GM19463 (cell line): Measurements from ENCODE around the gene CHRNB1.

ENCODE experiments used
- ATAC-seq: cut with Tn5 transposase; IDR thresholded peaks from one replicate; pipeline ENCODE4 v1.9.1; 2021; ENCODE audit warnings: mild to moderate bottlenecking, moderate library complexity; ENCODE audit not compliant: unreplicated experiment

The CHRNB1 gene

DNA sequence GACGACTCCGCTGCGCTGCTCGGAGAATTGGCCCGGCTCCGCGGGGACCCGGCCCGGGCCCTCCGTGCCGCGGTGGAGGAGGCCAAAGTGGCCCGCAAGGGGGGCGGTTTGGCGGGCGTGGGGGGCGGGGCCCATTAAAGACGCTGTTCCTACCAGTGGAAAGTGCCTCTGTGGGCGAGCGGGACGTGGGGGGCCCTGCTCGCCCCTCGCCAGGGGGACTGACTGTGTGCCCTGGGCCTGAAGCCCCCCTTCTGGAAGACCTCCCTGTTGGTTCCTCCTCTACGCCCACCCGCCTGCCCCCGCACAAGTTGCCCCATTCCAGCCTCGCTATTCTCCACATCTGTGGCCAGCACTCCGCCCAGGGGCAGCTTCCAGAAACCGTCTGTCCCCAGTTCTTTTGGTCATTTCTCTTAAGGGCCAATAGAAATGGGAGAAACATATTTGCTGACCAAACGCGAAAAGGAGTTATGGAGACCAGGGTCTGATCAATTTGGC lies 7.4 kb upstream of the CHRNB1 start:
- no peak for ATAC-seq

DNA sequence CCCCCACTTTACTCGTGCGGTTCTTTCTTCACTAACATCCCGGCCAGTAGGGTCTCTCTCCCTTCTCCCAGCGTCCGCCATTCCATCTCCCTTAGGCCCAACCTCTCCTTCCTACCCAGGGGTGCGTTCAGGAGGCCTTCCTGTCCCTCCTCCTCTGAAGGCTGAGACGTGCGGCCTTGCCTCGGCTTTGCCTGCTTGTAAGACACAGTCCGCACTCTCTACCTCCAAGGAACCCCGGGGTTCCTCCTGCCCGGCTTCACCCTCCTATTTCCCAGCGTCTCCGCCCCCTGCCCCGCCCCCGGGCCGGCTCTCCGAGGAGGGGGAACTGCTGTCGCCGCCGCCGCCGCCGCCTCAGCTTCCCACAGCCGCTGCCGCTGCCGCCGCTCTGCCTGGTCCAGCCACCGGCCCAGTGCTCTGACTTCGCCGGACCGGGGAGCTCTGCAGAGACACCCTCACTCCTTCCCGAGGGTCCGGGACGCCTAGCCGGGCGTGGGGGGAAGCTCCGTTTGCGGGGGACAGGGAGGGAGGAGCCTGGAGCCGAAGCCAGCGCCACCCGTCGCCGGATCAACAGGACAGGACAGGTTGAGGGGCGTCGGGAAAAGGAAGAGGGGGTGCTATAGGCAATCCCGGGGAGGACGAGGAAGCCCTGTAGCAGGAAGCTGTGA lies 6.8 kb upstream of the CHRNB1 start:
- ATAC-seq, result no peak

DNA sequence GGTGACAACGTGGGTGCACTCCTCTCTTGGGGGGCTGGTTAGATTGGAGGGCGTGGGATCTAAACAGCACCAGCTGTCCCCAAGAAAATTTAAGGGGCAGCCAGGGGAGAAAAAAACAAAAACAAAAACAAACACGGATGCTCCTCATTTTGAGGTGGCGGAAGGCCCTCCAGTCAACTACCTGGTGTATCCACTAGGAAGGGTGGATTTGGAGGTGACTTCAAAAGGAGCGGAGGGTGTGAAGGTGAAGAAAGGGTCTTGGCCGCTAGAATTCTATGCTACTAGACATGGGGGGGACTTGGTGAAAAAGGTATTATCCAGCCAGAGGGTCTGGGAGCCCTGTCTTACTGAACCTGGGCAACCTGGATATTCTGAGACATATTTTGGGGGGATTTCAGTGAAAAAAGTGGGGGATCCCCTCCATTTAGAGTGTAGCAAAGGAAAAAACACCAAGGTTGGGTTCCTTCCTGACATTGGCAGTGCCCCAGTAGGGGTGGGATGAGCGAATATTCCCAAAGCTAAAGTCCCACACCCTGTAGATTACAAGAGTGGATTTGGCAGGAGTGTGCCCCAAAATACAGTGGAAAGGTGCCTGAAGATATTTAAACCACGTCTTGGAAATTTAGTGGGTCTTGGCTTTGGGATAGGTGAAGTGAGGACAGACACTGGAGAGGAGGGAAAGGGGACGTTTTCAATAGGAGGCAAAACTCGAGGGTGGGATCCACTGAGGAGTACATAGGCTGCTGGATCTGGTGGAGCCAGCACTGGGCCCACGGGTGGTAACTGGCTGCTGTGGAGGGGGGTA lies 6.0 kb upstream of the CHRNB1 start:
- no peak for ATAC-seq

DNA sequence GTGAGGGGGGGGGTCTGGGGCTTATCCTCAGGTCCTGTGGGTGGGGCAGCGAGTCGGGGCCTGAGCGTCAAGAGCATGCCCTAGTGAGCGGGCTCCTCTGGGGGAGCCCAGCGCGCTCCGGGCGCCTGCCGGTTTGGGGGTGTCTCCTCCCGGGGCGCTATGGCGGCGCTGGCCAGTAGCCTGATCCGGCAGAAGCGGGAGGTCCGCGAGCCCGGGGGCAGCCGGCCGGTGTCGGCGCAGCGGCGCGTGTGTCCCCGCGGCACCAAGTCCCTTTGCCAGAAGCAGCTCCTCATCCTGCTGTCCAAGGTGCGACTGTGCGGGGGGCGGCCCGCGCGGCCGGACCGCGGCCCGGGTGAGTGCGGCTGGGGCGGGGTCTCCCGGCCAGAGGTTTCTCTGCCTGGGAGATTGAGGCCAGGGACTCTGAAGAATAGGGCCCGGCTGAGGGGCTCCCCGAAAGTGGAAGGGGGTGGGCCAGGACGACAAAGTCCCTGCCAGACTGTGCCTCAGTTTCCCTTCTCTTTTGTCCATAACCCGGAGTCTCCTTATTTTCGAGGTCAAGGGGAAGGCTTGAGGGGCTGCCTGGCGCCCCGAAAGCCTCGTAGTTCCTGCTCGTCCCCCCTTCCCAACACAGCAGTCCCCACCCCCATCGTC lies 5.3 kb upstream of the CHRNB1 start, which contains the start of gene FGF11:
Gene FGF11 (plus strand): TSS at position 51 of the 651 bp plus-strand sequence. CDS start 109 bp downstream, at position 160.
- ATAC-seq, result no peak

DNA sequence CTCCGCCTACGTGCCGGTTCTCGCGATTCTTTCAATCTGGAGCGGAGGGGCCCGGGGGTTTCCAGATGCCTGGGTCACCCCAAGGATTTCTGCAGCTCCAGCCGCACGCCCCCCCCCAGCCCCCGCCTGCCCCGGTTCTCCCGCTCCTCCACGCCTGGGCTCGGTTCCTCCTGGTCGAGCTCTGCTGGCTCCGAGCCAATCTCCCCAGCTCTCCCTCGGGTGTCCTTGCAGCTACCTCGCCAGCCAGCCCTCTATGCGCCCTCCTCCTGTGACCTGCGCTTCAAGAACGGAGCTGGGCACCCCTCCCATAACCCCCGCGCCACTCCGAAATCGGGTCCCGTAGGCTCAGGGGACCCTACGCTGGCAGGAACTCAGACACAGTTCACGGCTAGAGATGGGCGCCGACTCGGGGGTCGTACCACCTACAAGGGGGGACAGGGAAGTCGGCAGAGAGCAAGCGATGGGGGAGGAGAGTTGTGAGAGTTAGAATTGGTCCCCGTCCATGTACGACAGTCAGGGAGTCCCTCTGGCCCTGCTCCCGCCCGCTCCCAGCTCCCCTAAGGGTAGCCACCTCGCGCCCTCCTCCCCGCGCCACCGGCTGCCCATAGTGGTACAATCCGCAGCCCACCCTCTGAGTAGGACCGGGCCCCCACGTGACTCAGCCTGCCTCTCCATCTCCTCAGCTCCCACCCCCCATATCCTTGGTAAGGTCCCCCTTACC lies 4.6 kb upstream of the CHRNB1 start:
- no peak for ATAC-seq

DNA sequence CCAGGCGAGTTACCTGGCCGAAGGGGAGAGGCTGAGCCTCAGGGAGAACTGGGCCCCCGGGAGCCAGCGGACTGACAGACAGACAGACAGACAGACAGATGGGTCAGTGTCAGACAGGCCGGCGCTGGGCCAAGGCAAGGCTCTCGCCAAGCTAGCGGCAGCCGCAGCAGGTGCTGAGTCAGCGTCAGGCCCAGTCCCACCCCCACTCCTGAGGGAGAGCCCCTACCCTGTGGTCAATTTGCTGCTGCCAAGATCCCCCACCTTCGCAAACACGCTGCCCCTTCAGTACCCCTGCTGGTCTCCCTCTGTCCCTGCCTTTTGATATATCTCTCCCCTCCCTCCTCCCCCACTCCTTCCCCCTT lies 4.0 kb upstream of the CHRNB1 start:
- ATAC-seq, result no peak

DNA sequence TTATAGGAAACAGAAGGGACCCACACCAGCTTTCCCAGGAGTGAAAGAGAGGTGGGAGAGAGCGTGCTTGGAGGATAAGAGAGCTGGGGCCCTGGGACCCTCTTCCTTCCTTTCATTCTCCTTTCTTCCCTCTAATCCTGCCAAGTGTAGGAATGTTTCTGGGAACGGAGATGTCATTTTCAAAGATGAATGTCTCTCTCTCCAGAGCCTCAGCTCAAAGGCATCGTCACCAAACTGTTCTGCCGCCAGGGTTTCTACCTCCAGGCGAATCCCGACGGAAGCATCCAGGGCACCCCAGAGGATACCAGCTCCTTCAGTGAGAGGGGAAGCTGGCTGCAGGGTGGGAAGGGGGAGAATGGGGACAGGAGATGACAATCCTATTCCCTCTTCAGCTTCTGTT lies 3.6 kb upstream of the CHRNB1 start:
- ATAC-seq, result no peak

DNA sequence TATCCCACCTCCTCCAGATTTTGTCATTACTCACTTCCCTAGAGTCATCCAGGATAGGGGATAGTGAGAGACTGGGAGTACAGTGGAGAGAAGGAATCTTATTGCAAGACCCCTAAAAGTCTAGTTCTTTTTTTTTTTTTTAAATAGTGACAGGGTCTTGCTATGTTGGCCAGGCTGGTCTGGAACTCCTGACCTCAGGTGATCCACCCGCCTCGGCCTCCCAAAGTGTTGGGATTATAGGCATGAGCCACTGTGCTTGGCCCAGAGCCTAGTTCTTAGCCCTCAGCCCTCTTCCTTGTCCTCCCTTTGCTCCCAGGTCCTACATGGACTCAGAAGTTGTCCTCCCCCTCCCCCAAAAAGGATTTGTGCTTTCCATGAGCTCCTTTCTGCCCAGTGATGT lies 2.7 kb upstream of the CHRNB1 start:
- no peak for ATAC-seq

DNA sequence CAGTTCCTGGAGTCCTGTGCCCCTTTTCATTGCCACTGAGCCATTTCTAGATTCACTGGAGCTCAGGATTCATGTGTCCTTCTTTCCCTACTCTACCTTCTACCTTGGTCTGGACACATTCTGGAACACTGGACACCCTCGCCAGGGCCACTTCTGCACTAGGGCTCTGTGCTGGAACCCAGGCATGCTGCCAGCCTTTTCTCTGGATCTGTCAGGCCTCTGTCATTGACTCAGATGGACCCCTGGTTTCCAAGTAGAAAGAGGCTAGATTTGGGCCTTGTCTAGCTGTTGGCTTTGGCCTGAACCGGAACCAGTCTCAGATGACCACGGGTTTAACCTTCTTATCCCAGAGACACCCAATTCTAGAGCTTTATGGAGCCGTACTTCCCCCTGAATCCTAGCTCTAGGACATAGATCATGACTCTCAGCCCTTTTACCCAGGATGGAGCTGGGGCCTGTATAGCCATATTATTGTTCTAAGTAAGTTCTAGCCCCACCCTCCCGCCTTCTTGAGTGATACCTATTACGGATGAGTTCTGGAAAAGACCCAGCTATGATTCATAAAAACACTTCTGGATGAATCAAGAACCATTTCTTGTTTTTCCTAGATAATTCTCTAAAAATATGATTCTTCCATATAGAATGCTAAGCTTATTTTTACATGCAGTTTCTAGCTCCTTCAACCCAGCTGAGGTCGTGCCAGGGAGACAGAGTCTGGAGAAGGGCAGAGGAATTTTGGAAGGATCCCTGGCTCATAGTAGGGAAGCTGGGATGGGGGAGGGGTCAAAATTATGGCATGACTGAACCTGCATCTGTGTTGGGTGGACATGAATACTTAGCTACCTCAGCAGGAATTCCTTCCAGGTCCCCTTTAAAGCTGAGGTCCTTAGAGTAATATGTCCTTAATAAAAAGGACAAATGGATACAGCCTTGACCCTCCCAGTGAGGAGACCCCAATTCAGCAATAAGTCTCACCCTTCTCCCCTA lies 1.1 kb upstream of the CHRNB1 start:
- no peak for ATAC-seq

DNA sequence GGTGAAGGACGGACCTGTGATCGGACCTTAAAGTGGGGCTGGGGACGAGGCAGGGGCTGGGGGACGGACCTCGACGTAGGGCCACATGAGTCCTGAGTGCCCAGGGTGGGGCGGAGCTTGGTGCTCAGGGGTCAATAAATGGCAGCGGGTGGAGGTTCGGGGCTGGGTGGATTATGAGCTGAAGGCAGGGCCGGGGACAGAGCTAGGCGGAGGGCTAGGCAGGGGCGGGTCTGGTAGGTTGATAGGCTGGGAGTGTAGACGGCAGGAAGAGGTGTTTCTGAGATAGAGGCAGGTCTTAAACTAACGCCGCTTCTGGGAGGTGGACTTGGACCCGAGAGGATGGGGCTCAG lies 733 bp downstream of the CHRNB1 start:
- no peak for ATAC-seq

DNA sequence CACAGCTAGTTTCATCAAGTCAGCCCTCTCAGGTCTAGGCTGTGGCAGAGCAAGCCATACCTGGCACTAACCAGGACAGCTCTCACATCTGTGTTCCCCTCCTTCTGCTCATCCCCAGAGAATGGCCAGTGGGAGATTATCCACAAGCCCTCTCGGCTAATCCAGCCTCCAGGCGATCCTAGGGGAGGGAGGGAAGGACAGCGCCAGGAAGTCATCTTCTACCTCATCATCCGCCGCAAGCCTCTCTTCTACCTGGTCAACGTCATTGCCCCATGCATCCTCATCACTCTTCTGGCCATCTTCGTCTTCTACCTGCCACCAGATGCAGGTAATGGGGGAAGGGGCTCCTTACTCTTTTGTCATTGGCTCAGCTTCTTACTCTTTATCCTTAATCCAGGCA lies 3.6 kb downstream of the CHRNB1 start:
- ATAC-seq, result no peak

DNA sequence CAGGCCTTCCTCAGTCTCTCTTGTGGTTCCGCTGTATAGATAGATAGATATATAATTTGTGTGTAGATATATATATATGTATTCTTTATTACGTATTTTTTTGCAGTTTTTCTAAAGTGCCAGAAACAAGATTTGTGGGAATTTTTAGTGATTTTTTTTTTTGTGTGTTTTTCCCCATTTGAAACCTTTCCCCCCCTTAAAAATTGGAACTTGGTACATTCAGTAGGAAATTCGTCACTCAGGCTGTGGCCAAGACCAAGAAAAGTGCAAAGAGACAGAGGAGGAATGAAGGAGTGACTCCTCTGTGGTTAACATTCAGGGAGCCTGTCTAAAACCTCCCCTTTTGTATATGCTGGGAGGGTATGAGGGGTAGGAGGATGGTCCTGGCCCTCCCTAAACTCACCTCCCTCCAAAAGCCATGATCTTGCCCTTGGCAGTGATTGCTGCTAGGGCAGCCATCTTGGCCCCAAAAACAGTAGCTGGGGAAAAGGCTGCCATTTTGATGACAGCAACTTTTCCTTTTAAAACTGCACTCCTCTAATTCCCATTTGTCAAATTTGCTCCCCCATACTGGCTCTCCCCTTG lies 15.2 kb downstream of the CHRNB1 start:
- no peak for ATAC-seq

DNA sequence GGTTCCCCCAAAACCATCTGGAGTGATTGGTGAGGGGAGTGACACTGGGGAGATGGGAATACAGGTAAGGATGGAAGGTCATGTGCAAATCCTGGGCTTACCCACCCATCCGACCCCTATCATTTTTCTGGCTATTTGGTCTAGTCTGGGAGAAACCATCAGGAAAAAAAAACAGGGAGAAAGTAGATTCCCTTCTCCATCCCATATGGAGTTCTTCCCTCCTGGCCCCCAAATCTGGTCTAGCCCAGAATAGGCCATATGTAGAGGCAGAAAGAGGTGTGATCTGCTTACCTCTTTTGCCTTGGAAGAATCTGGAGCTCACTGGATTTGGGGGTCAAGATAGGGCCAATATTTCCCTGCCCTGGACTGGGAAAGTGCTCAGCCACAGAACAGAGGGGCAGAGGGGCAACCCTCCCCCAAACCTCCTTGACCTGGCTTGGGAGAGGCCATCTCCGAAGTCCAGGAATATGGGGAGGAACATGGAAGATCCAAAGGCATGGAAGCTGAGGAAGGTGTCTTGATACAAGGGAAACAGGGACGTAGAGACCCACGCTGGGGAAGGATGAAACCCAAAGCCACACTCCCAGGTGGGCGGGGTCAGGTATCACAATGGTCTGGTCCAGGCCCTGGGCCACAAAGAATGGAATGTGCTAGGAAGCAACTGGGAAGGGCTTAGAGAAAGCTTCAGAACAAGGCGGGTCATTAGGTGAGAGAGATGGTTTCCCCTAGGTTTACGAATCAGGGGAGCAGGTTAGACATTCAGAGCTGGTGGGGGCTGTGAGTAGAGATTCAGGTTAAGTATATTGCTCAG lies 16.2 kb downstream of the CHRNB1 start:
- ATAC-seq, result no peak

DNA sequence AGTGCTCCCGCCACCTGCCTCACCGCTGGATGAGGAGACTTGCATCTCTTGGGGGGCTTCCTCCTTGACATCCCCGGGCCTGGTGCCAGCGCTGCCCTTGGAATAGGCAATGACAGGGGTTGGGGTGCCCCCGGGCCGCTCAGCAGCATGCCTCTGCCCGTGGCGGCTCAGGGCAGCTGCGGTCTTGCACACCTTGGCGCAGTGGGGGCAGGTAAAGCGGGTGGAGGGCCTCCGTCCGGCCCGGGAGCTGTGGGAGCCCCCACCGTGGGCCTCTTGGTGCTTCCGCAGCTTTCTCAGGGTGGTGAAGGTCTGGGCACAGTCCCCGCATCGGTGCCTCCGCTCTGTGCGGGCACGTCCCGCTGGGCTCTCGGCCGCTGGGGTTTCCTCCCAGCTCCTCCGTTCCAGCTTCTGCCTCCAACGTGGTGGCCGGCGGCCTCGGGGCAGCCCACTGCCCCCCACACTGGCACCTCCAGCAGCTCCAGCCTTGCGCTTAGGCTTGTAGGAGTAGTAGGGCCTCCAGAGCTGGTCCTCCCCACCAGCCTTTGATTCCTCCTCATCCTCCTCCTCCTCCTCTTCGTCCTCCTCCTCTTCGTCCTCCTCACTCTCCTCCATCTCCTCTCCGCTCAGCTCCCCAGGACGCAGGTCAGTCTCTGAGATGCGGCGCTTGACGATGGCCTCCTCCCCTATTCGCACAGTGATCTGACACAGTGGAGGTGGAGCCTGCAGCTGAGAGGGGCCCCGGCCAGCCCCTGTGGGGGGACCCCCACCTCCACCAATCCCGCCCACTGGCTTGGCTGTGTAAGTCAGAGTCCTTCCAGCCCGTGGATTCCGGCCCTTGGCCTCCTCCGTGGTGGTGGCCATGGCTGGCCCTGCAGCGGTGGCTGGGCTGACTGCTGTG lies 17.9 kb downstream of the CHRNB1 start:
- no peak for ATAC-seq

DNA sequence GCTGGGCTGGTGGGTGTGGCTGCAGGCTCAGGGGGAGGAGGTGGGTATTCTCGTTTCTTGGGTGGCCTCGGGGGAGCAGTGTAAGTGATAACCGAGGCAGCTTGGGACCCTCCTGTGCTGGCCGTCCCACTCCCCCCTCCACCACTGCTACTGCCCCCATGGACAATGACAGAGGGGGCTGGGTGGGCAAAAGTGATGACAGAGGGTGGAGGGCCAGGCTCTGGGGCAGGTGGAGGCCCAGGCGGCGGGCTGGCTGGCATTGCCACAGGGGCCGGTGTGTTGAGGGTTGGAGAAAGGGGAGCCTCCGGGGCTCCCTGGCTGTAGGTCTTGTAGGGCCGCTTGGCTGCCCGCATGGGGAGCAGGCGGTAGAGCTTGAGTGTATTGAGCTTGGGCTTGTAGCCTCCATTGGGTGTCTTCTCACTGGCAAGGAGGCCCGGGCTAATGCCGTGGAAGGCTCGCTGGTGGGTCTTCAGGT lies 18.5 kb downstream of the CHRNB1 start:
- no peak for ATAC-seq

DNA sequence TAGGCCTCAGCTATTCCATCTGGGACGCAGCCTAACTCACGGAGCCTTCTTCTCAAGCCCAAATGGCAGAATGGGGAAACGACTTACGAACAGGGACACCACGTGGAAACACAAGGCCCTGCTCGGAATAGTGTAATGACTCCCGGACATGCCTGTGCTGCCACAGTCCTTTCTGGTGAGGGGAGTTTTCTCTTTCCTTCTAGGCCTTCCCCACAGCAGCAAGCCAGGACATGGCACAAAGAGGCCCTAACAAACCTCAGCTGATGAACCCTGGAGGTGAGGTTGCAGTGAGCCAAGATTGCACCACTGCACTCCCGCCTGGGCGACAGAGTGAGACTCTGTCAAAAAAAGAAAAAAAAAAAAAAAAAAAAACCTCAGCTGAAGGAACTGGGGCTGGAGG lies 19.2 kb downstream of the CHRNB1 start:
- ATAC-seq, result no peak

DNA sequence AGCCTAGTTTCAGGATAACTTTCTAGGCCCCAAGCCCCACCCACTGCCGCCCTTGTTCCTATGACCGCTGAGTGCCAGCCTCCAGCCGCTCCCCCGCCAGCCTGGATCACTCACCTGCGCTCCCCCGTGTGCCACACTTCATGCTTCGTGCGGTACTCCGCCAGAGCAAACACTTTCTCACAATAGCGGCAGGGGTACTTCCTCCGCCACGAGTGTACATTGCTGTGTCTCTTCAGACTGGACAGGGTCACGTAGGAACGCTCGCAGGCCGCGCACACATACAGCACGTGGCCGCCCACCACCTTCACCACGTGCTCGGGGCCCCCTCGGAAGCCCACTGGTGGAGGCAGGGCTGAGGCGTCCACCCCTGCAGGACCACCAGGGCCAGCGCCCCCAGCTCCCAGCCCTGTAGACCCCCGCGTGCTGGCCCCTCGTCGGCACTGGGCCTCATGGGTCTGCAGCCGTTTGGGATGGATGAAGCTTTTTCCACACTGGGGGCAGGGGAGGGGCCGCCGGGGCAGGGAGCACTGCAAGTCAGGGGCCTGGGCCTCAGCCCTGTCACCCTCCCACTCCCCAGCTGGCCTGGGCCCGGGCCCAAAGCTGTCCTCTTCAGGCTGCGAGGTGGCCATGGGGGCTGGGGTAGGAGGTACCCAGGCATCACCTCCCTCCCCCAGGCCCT lies 20.9 kb downstream of the CHRNB1 start:
- ATAC-seq, result no peak
